Nephron progenitor cell (in vitro differentiated cells): ENCODE measurements around the gene ABITRAM.

Experiments
- DNase-seq: peaks from one replicate; pipeline ENCODE4 v3.0.0; 2021
- H3K27ac Mint-ChIP-seq: 2 replicates; pipeline ENCODE4 v1.8.0; 2021; ENCODE audit warnings: mild to moderate bottlenecking, moderate library complexity, mixed read lengths
- H3K27me3 Mint-ChIP-seq: 2 replicates; pipeline ENCODE4 v1.8.0; 2021; ENCODE audit warnings: mild to moderate bottlenecking, low read depth, mixed read lengths; ENCODE audit not compliant: poor library complexity
- H3K36me3 Mint-ChIP-seq: 2 replicates; pipeline ENCODE4 v1.8.0; 2021; ENCODE audit warnings: low read depth, mixed read lengths
- H3K4me1 Mint-ChIP-seq: 2 replicates; pipeline ENCODE4 v1.8.0; 2021; ENCODE audit warnings: mixed read lengths
- H3K4me3 Mint-ChIP-seq: 2 replicates; pipeline ENCODE4 v1.8.0; 2021; ENCODE audit warnings: mild to moderate bottlenecking, moderate library complexity, mixed read lengths
- H3K9me3 Mint-ChIP-seq: 2 replicates; pipeline ENCODE4 v1.8.0; 2021; ENCODE audit warnings: mild to moderate bottlenecking, moderate library complexity, mixed read lengths
- CTCF ChIP-seq: fragments of 200-600 bp; sonication (generic); IDR thresholded peaks from 2 replicates; pipeline ENCODE4 v1.5.0; 2021; ENCODE audit warnings: antibody characterized with exemption

Gene ABITRAM

GRCh38 chr9:108939975-108940374 lies 5.8 kb downstream of the ABITRAM start:
- H3K4me1 Mint-ChIP-seq, result peaks cover 12% of the 10 kb centered on the region
- no peak overlapping the region for H3K27ac Mint-ChIP-seq
- no peak for TF ChIP-seq CTCF
- H3K9me3 Mint-ChIP-seq, result no peaks in the 10 kb centered on the region
- no peak for DNase-seq
- H3K27me3 Mint-ChIP-seq, result no peaks in the 10 kb centered on the region
- H3K4me3 Mint-ChIP-seq, result no peak overlapping the region
- peaks cover 11% of the 10 kb centered on the region for H3K36me3 Mint-ChIP-seq

- Mint-ChIP-seq H3K9me3 (no peaks in the 10 kb centered on the region), H3K4me3 (no peak overlapping the region), H3K27me3 (no peaks in the 10 kb centered on the region), H3K36me3 (peaks cover 47% of the 10 kb centered on the region), H3K4me1 (no peaks in the 10 kb centered on the region), H3K27ac (no peak overlapping the region)
- DNase-seq, result no peak
- TF ChIP-seq CTCF, result no peak
These were observed 16.0 kb downstream of the ABITRAM start for GRCh38 chr9:108950168-108950567.

- Mint-ChIP-seq H3K27ac (no peak overlapping the region), H3K27me3 (no peaks in the 10 kb centered on the region), H3K36me3 (peaks cover 41% of the 10 kb centered on the region), H3K4me3 (no peak overlapping the region), H3K4me1 (peaks cover 7% of the 10 kb centered on the region), H3K9me3 (no peaks in the 10 kb centered on the region)
- TF ChIP-seq CTCF, result no peak
- DNase-seq, result no peak
These were observed 17.4 kb downstream of the ABITRAM start for GRCh38 chr9:108951578-108951977.

GRCh38 chr9:108953983-108954574 lies 19.9 kb downstream of the ABITRAM start:
- no peaks in the 10 kb centered on the region for H3K9me3 Mint-ChIP-seq
- H3K36me3 Mint-ChIP-seq, result peaks cover 24% of the 10 kb centered on the region
- no peaks in the 10 kb centered on the region for H3K27me3 Mint-ChIP-seq
- DNase-seq, result no peak
- TF ChIP-seq CTCF, result peak; percentile 68
- H3K4me3 Mint-ChIP-seq, result no peak overlapping the region
- peaks cover 16% of the 10 kb centered on the region for H3K4me1 Mint-ChIP-seq
- no peak overlapping the region for H3K27ac Mint-ChIP-seq

- DNase-seq, result no peak
- Mint-ChIP-seq H3K4me3 (no peak overlapping the region), H3K4me1 (peaks cover 16% of the 10 kb centered on the region), H3K9me3 (no peaks in the 10 kb centered on the region), H3K36me3 (peaks cover 16% of the 10 kb centered on the region), H3K27me3 (no peaks in the 10 kb centered on the region), H3K27ac (no peak overlapping the region)
- TF ChIP-seq CTCF, result no peak
These were observed 21.9 kb downstream of the ABITRAM start for GRCh38 chr9:108956022-108956630.

GRCh38 chr9:108956631-108957026 lies 22.4 kb downstream of the ABITRAM start:
- peaks cover 11% of the 10 kb centered on the region for H3K36me3 Mint-ChIP-seq
- H3K4me1 Mint-ChIP-seq, result peaks cover 16% of the 10 kb centered on the region
- H3K27ac Mint-ChIP-seq, result no peak overlapping the region
- no peaks in the 10 kb centered on the region for H3K27me3 Mint-ChIP-seq
- no peak for TF ChIP-seq CTCF
- H3K9me3 Mint-ChIP-seq, result no peaks in the 10 kb centered on the region
- no peak for DNase-seq
- H3K4me3 Mint-ChIP-seq, result no peak overlapping the region
